GM12864 (cell line): ENCODE data around the gene PLA2G6.

Experiments
- DNase-seq: peaks from one replicate; pipeline ENCODE4 v3.0.0-alpha.2; 2011; ENCODE audit warnings: low read depth
- H3K4me3 ChIP-seq: 2 replicates; pipeline ENCODE4 v1.5.1; 2011; ENCODE audit warnings: mild to moderate bottlenecking, low read depth, low read length, control low read depth
- CTCF ChIP-seq: IDR thresholded peaks from 2 replicates; pipeline ENCODE4 v1.5.1; 2011; ENCODE audit warnings: low read depth, mild to moderate bottlenecking, moderate library complexity, low read length, control low read depth, inconsistent platforms; ENCODE audit errors: missing control alignments

Gene PLA2G6

GRCh38 chr22:38066381-38067027 lies 115.1 kb downstream of the PLA2G6 start:
- TF ChIP-seq CTCF: no peak
- DNase-seq: no peak
- no peak overlapping the region for H3K4me3 ChIP-seq

GRCh38 chr22:38065539-38065938 lies 116.1 kb downstream of the PLA2G6 start:
- no peak overlapping the region for H3K4me3 ChIP-seq
- no peak for TF ChIP-seq CTCF
- no peak for DNase-seq

- DNase-seq: no peak
- H3K4me3 ChIP-seq: no peak overlapping the region
- no peak for TF ChIP-seq CTCF
These were observed 118.8 kb downstream of the PLA2G6 start for GRCh38 chr22:38062791-38063190.
